ENCODE data around the gene CTAGE8.
"Not testable (repeated sequence)": the region's sequence is repeated elsewhere in the genome, so short reads cannot be mapped to it uniquely, and the experiment has no call there.

Gene CTAGE8, protein sequence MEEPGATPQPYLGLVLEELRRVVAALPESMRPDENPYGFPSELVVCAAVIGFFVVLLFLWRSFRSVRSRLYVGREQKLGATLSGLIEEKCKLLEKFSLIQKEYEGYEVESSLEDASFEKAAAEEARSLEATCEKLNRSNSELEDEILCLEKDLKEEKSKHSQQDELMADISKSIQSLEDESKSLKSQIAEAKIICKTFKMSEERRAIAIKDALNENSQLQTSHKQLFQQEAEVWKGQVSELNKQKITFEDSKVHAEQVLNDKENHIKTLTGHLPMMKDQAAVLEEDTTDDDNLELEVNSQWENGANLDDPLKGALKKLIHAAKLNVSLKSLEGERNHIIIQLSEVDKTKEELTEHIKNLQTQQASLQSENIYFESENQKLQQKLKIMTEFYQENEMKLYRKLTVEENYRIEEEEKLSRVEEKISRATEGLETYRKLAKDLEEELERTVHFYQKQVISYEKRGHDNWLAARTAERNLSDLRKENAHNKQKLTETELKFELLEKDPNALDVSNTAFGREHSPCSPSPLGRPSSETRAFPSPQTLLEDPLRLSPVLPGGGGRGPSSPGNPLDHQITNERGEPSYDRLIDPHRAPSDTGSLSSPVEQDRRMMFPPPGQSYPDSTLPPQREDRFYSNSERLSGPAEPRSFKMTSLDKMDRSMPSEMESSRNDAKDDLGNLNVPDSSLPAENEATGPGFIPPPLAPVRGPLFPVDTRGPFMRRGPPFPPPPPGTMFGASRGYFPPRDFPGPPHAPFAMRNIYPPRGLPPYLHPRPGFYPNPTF

DNA sequence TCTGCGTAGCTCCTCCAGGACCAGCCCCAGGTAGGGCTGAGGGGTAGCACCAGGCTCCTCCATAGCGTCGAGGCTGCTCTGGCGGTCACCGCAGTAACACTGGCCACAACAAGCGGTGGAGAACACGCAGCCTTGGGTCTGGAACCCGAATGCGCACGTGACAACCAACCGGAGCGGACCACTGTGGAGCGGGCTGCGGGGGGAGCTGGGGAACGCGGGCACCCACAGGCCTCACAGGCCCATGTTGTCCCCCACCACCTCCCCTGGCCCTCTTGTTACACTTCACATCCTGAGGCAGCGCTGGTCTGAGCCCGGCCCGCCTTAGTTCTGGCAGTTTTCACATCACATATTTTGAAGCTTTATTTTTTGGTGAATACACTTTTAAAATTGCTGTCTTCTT is at the start of gene CTAGE8:
TSS of gene CTAGE8 (minus strand) at position 101 of the 400 bp plus-strand sequence. CDS start at position 63, 38 bp downstream.
- DNase-seq (ENCODE audit: low spot score): not testable (repeated sequence)

DNA sequence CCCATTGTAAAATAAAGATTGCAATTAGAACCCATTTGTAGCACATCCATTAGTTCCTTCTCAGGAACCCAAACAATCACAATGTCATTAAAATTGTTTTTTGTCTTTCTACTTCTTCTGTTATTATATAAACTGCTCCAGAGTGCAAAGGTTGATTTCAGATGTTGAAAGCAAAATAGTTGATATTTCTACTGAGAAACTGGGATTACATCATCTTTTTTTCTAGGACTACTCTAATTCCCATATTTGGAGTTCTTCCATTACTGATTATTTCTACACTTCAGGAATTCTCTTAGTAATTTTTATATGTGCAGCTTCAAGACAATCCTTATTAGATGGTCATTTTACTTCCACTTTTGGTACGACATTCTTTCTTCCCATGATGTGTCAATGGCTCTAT is 48.4 kb upstream of the CTAGE8 start:
- not testable (repeated sequence) for DNase-seq (ENCODE audit: low spot score)

DNA sequence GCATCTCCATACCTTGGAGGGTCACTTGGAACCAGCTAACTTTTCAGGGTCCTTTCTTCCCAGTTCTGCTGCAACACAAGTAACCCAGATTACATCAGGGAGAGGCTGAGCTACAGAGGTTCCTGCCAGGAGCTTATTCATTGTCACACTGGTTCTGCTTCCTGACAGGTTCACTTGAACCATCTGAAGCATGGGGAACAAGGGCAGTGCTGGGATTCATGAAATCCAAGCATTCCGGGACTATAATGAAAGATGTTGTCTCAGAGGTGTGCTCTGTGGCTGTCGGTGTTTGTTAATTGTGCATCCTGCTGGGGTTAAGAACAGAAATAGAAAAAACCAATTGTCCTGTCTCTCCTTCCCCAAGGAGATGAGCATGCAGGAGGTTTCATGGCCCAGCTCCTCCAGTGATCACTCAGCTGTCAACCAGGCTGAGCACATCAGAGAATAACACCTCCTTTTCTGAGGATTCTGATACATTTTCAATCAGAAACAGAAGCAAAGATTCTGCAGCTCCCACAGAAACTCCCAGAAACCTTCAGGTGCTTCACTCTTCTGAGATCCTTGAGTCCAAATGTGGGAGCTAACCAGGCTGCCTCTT is 42.9 kb upstream of the CTAGE8 start, which contains the start of gene OR2A1:
TSS of gene OR2A1 (plus strand) at position 548 of the 598 bp plus-strand sequence. CDS start 5,706 bp downstream, outside the sequence.
- DNase-seq (ENCODE audit: low spot score): not testable (repeated sequence)

DNA sequence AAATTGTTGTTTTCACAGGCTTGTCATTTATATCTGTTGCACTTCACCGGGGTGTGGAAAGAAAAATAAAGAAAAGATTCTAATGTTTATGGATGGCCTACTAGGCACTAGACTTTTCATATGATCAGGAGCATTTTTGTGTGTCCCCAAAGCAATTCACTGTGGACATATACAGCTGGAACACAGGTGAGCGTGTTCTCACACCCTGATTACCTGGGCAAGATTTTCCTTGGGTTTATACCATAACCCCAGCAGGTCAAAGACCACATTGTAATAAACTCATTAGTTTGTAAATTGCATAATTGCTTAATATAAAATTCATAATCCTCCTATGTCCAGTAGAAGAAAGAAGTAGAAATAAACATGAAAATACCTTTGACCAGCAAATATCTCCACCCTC is 42.1 kb upstream of the CTAGE8 start:
- DNase-seq (ENCODE audit: low spot score): not testable (repeated sequence)

DNA sequence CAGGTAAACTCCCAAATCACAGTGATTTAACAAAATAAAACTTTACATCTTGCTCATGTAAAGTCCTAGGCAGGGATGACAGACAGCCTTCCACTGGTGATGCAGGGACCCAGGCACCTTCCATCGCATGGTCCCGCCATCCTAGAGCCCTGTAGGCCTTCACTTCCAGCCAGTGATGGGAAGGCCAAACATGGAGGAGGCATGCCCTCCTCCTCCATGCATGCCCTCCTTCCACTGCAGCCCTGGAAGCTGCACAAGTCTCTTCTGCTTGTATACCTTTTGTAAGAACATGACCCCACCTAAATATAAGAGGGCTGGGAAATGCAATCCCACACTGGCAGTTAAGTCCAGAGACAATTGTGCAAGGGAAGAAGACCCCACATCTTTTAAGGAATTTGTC is 40.6 kb upstream of the CTAGE8 start:
- DNase-seq (ENCODE audit: low spot score): not testable (repeated sequence)

DNA sequence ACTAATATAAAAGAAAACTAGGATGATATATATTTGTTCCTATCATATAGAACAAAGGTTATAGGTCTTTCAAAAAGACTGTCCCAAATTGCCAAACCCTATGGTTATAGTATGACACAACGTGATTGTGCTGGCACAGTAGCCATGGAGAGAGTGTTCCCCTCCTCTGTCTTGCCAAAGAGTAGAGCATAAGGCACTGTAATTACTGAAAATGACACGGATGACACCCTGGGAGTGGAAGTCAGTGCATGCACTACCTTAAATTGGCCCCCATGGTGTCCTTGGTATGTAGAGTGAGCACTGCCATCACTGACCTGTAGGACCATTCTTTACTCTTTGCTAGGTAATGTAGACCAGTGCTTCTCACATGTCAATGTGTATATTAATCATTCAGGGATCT is 36.1 kb upstream of the CTAGE8 start:
- DNase-seq (ENCODE audit: low spot score): not testable (repeated sequence)

DNA sequence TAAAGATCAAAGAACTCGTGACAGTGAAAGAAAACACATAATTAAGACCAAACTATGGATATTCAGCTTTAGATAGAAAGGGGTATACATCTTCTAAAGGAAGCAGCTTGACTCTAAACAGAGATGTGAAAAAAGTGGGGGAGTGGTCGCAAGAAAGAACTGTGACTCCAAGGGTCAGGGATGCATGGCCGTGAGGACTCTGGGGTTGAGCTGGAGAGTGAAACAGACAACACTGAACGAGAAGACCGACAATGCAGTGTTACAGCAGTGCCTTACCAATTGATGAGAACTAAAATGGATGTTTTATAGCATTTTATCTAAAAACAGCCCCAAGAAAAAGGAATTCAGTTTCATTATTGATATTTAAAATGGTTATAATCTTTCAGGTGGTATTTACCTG is 34.5 kb upstream of the CTAGE8 start:
- DNase-seq (ENCODE audit: low spot score): not testable (repeated sequence)

DNA sequence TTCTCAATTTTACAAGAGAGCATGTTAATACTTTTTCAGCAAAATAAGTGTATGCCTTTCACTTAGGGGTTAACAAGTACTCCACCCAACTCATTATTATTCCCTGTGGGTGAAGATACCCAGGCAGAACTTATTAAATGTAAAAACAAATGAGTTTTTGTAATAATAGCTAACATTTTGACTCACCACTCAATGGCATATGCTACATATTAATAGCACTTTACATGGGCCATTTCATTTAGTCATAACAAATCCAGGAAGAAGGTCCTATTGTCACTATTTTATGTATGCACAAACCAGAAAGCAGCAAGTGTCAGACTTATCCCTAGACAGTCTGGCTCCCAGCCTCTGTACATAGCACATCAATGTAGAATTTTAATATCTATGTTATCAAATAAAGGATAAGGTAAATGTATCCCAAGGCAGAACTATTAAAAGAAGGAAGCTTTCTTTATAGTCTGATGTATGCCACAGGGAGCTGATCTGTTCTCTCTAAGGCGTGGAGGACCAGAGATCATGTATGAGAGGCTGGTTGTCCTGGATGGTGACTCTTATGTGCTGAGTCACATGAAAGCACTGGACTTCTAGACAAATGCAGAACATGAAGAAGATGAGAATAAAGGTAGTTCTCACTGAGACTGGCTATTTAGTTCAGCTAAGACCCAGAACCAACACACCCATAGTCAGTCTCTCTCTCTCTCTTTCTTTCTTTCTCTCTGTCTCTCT is 33.7 kb upstream of the CTAGE8 start:
- not testable (repeated sequence) for DNase-seq (ENCODE audit: low spot score)

DNA sequence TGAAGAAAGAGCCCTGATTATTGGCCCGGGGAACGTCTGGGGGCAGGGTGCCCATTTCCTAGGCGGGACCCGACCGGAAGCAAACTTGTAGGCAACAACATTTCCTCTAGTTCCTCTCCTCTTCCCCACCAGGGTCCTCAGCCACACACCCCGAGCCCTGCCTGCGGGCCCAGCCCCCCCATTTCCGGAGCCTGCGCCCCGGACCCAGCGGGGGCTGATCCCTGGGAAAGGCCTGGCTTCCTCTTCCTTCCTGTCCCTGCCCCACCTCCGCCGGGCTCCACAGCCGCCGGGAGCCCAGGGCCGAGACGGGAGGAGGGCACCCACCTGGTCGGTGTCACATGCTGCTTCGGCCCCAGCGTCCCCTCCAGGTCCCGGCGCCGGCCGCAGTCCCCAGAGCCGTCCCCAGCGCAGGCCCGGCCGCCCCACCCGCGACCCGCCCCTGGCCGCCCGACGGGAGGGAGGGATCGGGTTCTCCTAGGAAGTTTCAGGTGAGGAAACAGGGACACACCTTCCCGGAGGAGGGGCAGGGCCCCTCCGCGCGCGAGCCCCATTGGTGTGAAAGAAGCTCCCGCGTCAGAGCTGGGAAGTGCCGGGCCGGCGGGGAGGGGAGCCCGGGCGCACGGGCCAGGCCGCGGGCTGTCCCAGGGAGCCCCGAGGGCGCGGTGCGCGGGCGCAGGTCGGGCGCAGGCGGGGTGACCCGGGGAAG is 24.9 kb upstream of the CTAGE8 start:
- not testable (repeated sequence) for DNase-seq (ENCODE audit: low spot score)

DNA sequence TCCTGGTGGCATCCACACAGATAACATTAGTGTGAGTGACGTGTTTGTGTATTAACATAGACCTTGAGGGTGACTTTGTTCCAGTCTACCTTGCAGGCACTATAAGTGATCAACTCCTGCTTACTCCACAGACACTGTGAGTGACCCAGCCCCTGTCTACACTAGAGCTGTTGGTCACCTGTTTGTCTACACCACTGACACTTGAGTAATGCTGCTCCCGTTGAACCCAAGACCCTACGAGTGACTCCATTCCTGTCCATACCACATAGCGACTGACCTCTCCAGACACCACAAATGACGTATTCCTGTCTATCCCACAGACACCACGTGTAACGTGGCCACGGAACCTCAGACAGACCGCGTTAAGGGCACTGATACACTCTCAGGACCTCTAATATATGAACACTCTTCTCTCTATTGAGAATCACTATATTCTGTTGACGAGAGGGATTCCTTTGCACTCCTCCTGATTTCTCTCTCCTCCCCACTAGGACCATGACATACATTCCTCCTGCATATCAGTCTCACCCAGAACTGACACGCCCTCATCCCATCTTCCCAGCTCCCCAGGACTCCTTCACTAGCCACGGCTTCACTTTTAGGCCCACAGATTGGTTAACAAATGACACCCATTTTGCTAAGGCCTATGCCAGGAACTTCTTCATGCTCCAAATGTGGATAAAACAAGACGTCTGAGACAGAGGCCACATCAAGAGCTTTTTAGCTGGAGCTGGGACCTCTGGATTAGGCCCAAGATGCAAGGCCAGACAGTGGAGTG is 23.5 kb upstream of the CTAGE8 start:
- not testable (repeated sequence) for DNase-seq (ENCODE audit: low spot score)

DNA sequence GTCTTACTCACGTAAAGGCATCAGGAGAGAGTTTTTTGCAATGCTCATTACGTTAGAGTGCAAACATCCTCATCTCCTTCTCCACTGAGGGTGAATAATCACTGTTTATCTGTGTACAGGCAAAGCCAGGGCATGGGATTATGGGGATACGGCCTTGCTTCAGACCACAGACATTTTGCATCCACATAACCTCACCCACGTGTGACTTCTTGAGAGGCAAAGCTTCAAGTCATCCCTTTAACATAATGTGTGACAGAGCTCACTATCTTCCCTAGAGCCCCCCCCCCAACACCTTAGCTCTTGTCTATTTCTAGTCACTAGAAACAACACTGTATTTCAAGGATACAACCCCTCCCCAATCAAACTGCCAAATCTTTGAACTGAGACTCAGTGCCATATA is 22.5 kb upstream of the CTAGE8 start:
- DNase-seq (ENCODE audit: low spot score): not testable (repeated sequence)

DNA sequence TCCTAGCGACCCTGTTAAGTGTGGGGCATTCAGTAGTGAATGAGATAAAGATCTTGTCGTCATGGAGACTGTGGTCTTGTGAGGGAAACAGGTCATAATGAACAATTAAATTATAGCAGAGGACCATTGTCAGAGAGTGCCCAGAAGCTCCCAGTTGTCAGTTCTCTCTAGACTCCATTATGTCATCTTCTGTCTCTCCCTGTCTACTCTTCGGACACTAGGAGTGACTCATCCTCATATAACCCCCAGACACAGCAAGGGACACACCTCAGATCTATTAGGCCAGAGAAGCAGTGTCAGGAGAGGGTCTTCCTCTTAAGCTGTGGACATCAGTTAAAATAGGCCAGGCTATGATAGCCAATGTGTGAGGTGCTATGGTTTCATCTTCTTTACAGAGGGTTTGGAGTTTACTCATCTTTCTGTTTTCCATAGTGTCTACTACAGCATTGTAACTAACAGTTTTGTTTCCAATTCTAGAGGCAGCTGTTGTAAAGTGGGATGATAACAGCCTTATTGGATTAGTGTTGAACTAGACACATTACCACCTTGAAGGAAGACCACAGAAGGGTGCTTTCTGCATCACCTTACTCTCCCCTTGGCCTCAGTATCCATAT is 18.2 kb upstream of the CTAGE8 start:
- DNase-seq (ENCODE audit: low spot score): not testable (repeated sequence)

DNA sequence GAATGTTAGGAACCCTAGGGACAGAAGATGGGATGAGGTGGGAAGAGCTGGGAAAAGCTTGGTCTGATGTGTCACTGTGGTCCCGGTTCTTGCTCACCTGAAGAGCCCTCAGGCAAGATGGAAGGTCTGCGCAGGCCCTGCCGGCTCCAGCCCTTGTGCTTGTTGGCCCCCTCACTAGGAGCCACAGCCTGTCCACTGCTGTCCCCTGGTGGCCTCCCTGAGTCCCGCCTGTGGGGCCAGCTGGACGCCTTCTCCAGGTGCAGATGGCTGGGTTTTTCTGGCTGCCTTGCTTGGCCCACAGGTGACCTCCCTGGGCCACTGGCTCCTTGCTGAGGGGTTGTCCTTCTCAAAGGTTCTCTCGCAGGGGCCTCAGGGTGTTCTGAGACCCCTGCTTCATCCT is 14.6 kb upstream of the CTAGE8 start:
- DNase-seq (ENCODE audit: low spot score): not testable (repeated sequence)

DNA sequence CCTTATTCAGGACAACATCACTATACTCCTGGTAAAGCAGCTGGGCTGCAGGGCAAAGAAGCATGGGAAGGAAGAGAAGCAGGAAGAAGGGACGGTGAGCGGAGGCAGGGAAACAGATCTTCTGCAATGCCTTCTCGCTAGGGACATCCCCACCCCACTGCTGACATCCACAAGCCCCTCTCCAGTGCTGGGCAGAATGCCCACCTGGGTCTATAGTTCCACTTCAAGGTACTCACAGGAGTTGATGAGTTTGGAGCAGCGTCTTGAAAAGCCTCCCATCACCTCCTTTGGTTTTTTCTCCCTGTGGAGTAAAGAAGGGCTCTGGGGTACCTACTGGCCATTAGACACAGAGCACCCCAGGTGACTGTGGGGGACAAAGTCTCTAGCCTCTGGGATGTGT is 13.4 kb upstream of the CTAGE8 start:
- not testable (repeated sequence) for DNase-seq (ENCODE audit: low spot score)

DNA sequence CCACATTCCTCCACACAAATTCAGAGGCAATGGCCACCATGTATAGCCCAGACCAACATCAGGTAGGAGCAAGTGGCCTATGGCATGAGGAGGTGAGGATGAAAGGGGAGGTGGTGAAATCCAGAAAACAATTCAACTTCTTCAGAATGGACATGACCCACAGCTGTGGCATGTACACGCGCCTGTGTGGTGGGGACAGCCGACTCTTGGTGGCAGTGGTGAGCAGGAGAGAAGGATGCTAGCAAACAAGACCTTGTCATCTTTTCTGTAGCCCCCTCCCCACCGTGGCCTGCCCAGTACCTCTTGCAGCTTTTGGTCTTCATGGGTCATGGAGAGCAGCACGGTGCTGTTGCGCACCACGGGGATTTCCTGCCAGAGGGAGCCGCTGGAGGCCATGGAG is 12.9 kb upstream of the CTAGE8 start:
- not testable (repeated sequence) for DNase-seq (ENCODE audit: low spot score)

DNA sequence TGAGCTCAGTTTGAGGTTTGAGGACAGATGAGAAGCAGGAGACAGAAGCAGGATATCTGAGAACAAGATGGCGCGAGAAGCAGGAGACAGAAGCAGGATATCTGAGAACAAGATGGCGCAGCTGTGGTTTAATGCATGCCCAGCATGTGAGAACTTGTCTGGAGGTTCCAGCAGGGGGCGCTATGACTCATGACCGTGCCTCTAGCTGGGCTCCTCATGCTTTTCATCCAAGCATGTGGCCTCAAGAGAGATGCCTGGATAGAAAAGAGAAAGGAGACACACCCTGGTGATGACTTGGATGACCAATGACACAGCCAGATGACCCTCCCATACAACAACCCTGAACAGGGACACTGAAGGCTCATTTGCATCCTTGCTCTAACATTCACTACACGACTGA is 10.9 kb upstream of the CTAGE8 start:
- not testable (repeated sequence) for DNase-seq (ENCODE audit: low spot score)

DNA sequence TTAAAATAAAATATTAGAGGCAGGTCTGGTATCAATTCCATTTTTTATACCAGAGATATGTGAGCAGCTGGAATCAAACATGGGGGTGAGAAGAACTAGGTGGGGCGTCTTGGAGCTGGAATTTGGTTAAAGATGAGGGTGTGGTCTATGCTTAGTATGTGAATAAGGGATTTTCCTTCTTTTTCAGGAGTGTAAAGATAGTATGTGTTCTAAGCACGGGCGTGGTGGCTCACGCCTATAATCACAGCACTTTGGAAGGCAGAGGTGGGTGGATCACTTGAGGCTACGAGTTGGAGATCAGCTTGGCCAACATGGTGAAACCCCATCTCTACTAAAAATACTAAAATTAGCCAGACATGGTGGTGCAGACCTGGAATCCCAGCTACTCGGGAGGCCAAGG is 6.2 kb upstream of the CTAGE8 start:
- DNase-seq (ENCODE audit: low spot score): not testable (repeated sequence)

DNA sequence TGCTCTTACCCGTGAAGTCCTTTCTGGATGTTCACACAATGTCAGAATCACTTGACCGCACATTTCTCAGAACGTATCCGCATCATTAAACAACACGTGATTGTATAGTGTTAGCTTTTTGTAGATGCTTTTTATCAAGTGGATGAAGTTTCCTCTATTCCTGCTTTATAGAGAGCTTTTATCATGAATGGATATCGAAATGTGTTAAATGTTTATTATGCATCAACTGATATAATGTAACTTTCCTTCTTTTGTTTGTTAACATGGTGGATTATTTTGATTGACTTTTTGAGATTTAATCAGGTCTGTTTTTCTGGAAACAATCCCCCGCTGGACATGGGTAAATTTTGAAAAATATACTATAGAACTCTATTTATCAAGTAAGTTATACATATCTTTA is 4.4 kb downstream of the CTAGE8 start, which contains the start of gene OR2A7:
TSS of gene OR2A7 (minus strand) at position 101 of the 400 bp plus-strand sequence. CDS start 5,164 bp downstream, outside the sequence.
- not testable (repeated sequence) for DNase-seq (ENCODE audit: low spot score)

DNA sequence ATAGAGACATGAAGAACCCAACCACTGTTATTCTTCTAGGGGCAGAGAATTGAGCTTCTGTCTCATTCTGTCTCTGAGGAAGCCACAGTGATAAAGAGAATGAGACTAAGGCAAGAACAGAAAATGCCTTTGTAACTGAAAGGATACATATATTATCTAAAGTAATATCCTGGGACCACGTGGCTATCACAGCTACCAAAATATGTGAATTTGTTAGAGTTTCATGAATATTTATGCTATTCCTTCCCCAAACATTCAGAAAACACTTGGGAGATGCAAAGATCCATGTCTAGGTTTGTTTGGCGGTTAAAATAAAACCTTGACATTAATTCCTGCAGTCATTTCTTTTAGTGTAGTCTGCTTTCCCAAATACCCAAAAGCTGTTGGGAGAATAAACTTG is 7.0 kb downstream of the CTAGE8 start:
- not testable (repeated sequence) for DNase-seq (ENCODE audit: low spot score)

DNA sequence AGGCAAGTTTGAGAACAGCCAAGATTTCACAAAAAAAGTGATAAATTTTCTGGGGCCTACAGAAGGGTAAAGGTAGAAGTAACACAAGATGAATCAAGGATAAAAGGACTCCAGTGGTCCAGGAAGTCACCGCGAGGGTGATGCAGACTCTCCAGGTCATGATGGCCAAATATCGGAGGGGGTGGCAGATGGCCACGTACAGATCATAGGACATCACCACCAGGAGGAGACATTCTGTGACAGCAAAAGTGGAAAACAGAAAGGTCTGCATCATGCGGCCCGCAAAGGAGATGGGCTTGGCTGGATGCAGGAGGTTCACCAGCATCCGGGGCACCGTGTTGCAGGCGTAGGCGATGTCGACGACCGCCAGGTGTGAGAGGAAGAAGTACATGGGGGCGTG is 10.0 kb downstream of the CTAGE8 start:
- DNase-seq (ENCODE audit: low spot score): not testable (repeated sequence)
